Thoracic aorta (tissue), 2 donors: ENCODE results near the gene HMGA1. TPM values are rescaled to one million over a fixed set of nuclear protein-coding genes. Genes with fewer than 3 reads are reported as not detected.

ENCODE experiments used
- ATAC-seq: fragments of 150-250 bp; one replicate; pipeline ENCODE4 v1.8.0; 2017; ENCODE audit warnings: low read depth; ENCODE audit not compliant: insufficient number of reproducible peaks, low FRiP score
- DNase-seq: peaks from one replicate; pipeline ENCODE4 v3.0.0-alpha.2; 2020; ENCODE audit warnings: low spot score
- H3K27ac ChIP-seq, 2 donors: fragments of 200-600 bp; sonication (generic); 1 replicate in 1 of 2; 2 replicates in 1 of 2; pipeline ENCODE4 v1.5.1; 2016; ENCODE audit warnings: mild to moderate bottlenecking in 2 of 2, moderate library complexity in 2 of 2
- H3K27me3 ChIP-seq: fragments of 200-600 bp; sonication (generic); replicated peaks from 2 replicates; pipeline ENCODE4 v1.6.0; 2016; ENCODE audit warnings: mild to moderate bottlenecking; ENCODE audit not compliant: insufficient read depth
- H3K36me3 ChIP-seq: fragments of 200-600 bp; sonication (generic); one replicate; pipeline ENCODE4 v1.5.1; 2016
- H3K4me1 ChIP-seq, 2 donors: fragments of 200-600 bp; sonication (generic); 1 replicate in 1 of 2; 2 replicates in 1 of 2; pipeline versions ENCODE4 v1.5.1 to v1.6.0; 2016; ENCODE audit warnings: low read depth in 2 of 2, mild to moderate bottlenecking in 1 of 2; ENCODE audit not compliant: control insufficient read depth in 1 of 2
- H3K4me3 ChIP-seq: fragments of 200-600 bp; sonication (generic); 2 replicates; pipeline ENCODE4 v1.5.1; 2016; ENCODE audit warnings: mild to moderate bottlenecking
- H3K9me3 ChIP-seq: fragments of 200-600 bp; sonication (generic); 2 replicates; pipeline ENCODE4 v1.5.1; 2016
- total RNA-seq, 2 donors: library from RNA; depleted of rRNA; stranded (reverse); fragments of >200 nt; gene quantifications; one replicate each; pipeline versions ENCODE4 v1.1.0 to v1.2.3, GENCODE V29; 2016
- TF ChIP-seq, protein P1 (sequence below): fragments of 200-600 bp; sonication (generic); IDR thresholded peaks from one replicate; pipeline ENCODE4 v1.5.1; 2019; ENCODE audit warnings: antibody characterized with exemption

HMGA1 gene
- total RNA-seq, 2 donors from 2014 or later = 20.7 to 28.0 TPM

DNA sequence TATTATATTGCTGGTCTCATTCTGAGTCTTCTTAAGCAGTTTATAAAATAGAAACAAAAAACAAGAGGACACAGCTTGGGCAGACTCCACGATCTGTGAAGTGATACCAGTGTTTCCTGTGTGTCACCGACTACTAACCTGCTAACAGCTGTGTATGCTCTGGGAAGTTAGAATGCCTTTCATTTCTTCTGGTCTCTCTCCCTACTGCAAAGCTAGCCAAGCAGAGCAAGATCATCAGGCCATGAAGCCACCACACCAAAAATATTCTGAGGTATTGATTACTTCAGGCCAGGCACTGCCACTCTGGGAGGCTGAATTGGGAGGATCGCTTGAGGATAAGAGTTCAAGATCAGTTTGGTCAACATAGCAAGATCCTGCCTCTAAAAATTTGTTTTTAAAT is 59.0 kb downstream of the HMGA1 start:
- no peak for DNase-seq
- H3K27me3 ChIP-seq = no peaks in the 10 kb centered on the region
- no peak for ATAC-seq
- no peak overlapping the region for H3K4me3 ChIP-seq
- no peaks in the 10 kb centered on the region for H3K9me3 ChIP-seq
- H3K36me3 ChIP-seq = peaks cover 19% of the 10 kb centered on the region
- TF ChIP-seq, protein P1, sequence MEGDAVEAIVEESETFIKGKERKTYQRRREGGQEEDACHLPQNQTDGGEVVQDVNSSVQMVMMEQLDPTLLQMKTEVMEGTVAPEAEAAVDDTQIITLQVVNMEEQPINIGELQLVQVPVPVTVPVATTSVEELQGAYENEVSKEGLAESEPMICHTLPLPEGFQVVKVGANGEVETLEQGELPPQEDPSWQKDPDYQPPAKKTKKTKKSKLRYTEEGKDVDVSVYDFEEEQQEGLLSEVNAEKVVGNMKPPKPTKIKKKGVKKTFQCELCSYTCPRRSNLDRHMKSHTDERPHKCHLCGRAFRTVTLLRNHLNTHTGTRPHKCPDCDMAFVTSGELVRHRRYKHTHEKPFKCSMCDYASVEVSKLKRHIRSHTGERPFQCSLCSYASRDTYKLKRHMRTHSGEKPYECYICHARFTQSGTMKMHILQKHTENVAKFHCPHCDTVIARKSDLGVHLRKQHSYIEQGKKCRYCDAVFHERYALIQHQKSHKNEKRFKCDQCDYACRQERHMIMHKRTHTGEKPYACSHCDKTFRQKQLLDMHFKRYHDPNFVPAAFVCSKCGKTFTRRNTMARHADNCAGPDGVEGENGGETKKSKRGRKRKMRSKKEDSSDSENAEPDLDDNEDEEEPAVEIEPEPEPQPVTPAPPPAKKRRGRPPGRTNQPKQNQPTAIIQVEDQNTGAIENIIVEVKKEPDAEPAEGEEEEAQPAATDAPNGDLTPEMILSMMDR = no peak
- H3K27ac ChIP-seq = no peak overlapping the region
- peaks cover 18 to 47% of the 10 kb centered on the region in 2 donors for H3K4me1 ChIP-seq

Other genes starting within 250 kb of the HMGA1 start
- gene GRM4, start 90.8 kb upstream of the HMGA1 start, total RNA-seq = not detected
- gene SMIM29, start 12.1 kb downstream of the HMGA1 start, total RNA-seq = 10 to 100 TPM in 1 of 2 donors, 1 to 10 TPM in 1; 7.1 to 41.3 TPM
- gene NUDT3, start 155.8 kb downstream of the HMGA1 start, total RNA-seq = 10 to 100 TPM; 34.8 to 46.8 TPM
- gene RPS10, start 189.2 kb downstream of the HMGA1 start, total RNA-seq = 1,000 to 10,000 TPM in 1 of 2 donors, 100 to 1,000 TPM in 1; 975 to 1,344 TPM
- gene PACSIN1, start 229.2 kb downstream of the HMGA1 start, total RNA-seq = under 1 TPM in 1 of 2 donors, not detected in 1; 0.14 TPM